ENCODE results near the gene VSTM2L. TPM values are rescaled to one million over a fixed set of nuclear protein-coding genes. Genes with fewer than 3 reads are reported as not detected.

Gene VSTM2L
- total and polyA plus RNA-seq, 7 donors, result 0.05 to 2.8 (median 0.84) TPM

- H3K27me3 ChIP-seq (ENCODE audit: insufficient read depth in 3 of 3, low read length in 2 of 3), result peaks cover 0 to 2% (median 0%) of the 10 kb centered on the region in 3 donors
- no peaks in the 10 kb centered on the region for H3K4me1 ChIP-seq
- H3K36me3 ChIP-seq (ENCODE audit: insufficient read depth in 1 of 2, low read depth in 1 of 2), result no peaks in the 10 kb centered on the region
- no peak for TF ChIP-seq CTCF (IDR thresholded peaks at IDR 0.05)
- no peaks in the 10 kb centered on the region for H3K9me3 ChIP-seq
- H3K27ac ChIP-seq, result no peak overlapping the region
- intact Hi-C loops (cut with DNase I), result no loop called here
- ATAC-seq (no peak), DNase-seq (no peak)
- H3K4me3 ChIP-seq, result no peak overlapping the region
- WGBS, 3 donors, result 89 to 94% (median 91%) methylated on average over 6 of the region's 6 CpGs
Observed at GRCh38 chr20:37941992-37942391, 39.1 kb downstream of the VSTM2L start.

- TF ChIP-seq CTCF (IDR thresholded peaks at IDR 0.05), result no peak
- ATAC-seq (no peak), DNase-seq (no peak)
- intact Hi-C loops (cut with DNase I), result no loop called here
- Histone ChIP-seq H3K9me3 (peaks cover 3% of the 10 kb centered on the region), H3K27ac (no peak overlapping the region), H3K4me3 (no peak overlapping the region), H3K27me3 (ENCODE audit: insufficient read depth in 3 of 3, low read length in 2 of 3) (peaks cover 0 to 5% (median 2%) of the 10 kb centered on the region in 3 donors), H3K36me3 (ENCODE audit: insufficient read depth in 1 of 2, low read depth in 1 of 2) (no peaks in the 10 kb centered on the region), H3K4me1 (no peaks in the 10 kb centered on the region)
- WGBS, 3 donors, result 66 to 68% (median 67%) methylated on average over 12 of the region's 12 CpGs
Observed at GRCh38 chr20:37943033-37943432, 40.1 kb downstream of the VSTM2L start.

GRCh38 chr20:37943501-37944455, 40.9 kb downstream of the VSTM2L start:
- no peak overlapping the region for H3K4me3 ChIP-seq
- WGBS, 3 donors, result 83 to 86% (median 85%) methylated on average over 44 to 47 of the region's 47 CpGs
- no peak for DNase-seq
- TF ChIP-seq CTCF (IDR thresholded peaks at IDR 0.05), result no peak
- H3K27ac ChIP-seq, result no peak overlapping the region
- intact Hi-C loops (cut with DNase I), result no loop called here
- ATAC-seq, result no peak
- H3K27me3 ChIP-seq (ENCODE audit: insufficient read depth in 3 of 3, low read length in 2 of 3), result peaks cover 0 to 5% (median 2%) of the 10 kb centered on the region in 3 donors
- H3K9me3 ChIP-seq, result peaks cover 4% of the 10 kb centered on the region
- no peaks in the 10 kb centered on the region for H3K4me1 ChIP-seq
- no peaks in the 10 kb centered on the region for H3K36me3 ChIP-seq (ENCODE audit: insufficient read depth in 1 of 2, low read depth in 1 of 2)

GRCh38 chr20:37944456-37944981, 41.6 kb downstream of the VSTM2L start:
- intact Hi-C loops (cut with DNase I), result no loop called here
- Histone ChIP-seq H3K4me3 (no peak overlapping the region), H3K4me1 (no peaks in the 10 kb centered on the region), H3K9me3 (peaks cover 4% of the 10 kb centered on the region), H3K27me3 (ENCODE audit: insufficient read depth in 3 of 3, low read length in 2 of 3) (peaks cover 0 to 5% (median 2%) of the 10 kb centered on the region in 3 donors), H3K36me3 (ENCODE audit: insufficient read depth in 1 of 2, low read depth in 1 of 2) (no peaks in the 10 kb centered on the region), H3K27ac (no peak overlapping the region)
- no peak for DNase-seq
- no peak for TF ChIP-seq CTCF (IDR thresholded peaks at IDR 0.05)
- whole genome bisulfite sequencing, 3 donors, result 73 to 77% (median 75%) methylated on average over 9 to 11 of the region's 11 CpGs
- ATAC-seq, result no peak
